Measurements from ENCODE around the gene FYCO1.

DNA sequence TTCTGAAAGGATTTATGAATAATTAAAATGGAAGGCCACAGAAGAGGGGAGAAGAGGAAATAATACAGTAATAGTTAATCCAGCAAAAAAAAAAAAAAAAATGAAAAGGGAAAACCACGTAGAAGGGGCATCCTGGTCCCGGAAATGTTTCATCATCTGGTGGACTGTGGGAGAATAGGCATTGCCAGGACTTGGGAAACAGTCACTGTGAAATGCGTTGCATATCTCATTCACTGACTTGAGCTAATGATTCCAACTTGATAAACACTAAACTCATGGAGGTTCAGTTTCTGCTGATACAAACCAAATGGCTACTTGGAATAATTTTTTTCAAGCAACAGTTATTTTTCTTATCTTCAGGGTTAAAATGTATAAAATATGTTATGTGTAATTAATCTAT, 28.5 kb upstream of the FYCO1 start:
- TF ChIP-seq EZH2 (IDR thresholded peaks at IDR 0.05; ENCODE audit: low read length, unreplicated experiment), result no peak
- TF ChIP-seq EZH2phosphoT487 (IDR thresholded peaks at IDR 0.05; ENCODE audit: borderline replicate concordance, low read length), result no peak

Data from PC-3 (cell line).